GM12873 (cell line): Measurements from ENCODE around the gene GDNF.

Source experiments
- TF ChIP-seq, protein P1 (sequence below): IDR thresholded peaks from 2 replicates; pipeline ENCODE4 v1.5.1; 2012; ENCODE audit warnings: low read depth, mild to moderate bottlenecking, moderate library complexity, low read length, control low read depth; ENCODE audit not compliant: insufficient read depth; ENCODE audit errors: missing control alignments

GDNF gene

DNA sequence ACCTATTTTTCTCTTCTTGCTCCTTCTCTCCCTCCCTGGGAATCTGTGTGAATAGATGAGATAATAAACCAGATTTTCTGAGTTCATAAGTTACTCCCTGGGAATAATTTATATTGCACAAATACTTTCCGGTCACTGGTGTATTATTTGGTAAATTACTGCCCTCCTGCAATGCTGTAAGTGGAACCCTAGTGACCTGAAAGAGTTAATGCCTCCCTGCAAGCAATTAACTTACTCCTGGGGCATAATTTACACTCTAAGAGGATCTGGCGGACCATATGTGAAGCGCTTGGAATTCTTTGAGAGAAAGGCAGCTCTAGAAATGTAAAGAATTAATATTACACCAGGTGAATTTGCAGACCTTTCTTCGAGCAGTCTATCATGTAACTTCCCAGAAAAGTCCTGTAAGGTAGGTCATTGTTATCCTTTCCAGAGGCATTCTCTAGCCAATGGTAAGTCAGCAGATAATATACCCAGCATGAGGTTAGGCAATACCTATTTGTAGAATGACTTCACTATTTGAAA lies 7.0 kb upstream of the GDNF start:
- TF ChIP-seq, protein P1, sequence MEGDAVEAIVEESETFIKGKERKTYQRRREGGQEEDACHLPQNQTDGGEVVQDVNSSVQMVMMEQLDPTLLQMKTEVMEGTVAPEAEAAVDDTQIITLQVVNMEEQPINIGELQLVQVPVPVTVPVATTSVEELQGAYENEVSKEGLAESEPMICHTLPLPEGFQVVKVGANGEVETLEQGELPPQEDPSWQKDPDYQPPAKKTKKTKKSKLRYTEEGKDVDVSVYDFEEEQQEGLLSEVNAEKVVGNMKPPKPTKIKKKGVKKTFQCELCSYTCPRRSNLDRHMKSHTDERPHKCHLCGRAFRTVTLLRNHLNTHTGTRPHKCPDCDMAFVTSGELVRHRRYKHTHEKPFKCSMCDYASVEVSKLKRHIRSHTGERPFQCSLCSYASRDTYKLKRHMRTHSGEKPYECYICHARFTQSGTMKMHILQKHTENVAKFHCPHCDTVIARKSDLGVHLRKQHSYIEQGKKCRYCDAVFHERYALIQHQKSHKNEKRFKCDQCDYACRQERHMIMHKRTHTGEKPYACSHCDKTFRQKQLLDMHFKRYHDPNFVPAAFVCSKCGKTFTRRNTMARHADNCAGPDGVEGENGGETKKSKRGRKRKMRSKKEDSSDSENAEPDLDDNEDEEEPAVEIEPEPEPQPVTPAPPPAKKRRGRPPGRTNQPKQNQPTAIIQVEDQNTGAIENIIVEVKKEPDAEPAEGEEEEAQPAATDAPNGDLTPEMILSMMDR = no peak

DNA sequence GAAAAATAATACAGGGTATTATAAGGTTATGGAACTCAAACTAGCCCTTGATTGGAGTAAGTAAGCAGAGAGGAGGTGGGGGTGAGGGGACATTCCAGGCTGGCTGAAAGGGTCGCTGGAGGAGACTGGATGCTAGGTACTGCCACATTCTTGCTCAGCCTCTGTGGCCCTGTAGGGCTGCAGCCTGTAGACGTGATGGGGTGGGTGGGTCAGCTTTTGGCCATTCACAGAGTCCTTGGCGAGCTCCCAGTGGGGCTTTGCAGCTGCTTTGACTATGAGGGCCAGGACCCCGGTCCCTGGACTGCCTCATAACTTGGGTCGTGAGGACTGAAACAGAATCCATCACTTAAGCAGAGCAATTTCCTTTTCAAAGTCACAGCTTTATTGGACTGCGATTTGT lies 4.2 kb upstream of the GDNF start:
- TF ChIP-seq, protein P1 = no peak

DNA sequence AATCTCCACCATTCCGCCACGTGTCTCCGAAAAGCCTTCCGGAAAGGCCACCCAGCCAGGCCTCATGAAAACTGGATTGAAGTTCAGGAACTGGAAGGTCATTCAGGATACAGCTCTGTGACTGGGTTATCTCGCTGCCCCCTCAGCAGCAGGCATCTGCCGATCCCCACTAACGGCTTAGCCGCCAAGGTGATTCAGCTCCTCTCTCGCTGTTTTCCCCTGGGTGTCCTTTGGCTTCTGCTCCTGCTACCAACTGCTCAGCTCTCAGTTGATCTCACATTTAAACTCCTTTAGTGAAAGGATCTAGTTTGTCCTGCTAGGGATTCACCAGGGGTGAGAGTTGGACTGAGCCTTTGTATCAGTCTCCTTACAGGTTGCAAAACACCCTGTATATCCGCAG lies 2.2 kb upstream of the GDNF start:
- TF ChIP-seq, protein P1 = no peak

DNA sequence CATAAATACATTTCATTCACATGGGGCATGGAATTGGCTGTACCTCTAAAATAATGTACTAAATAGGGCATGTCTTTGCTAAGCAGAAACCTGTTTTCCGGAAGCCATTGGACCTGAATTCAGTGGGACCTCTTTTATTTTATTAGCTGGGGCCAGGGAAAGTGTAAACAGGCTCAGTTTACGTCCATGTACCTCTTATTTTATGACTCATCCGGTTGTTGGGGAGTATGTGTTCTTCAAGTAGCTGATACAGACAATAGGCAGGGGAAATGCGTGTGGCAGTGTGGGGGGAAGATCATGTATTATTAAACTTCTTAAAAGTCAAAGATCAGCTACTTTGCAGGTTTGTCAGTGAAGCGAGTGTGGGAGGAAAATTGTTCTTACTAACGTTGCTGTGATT lies 1.4 kb upstream of the GDNF start:
- TF ChIP-seq, protein P1 = no peak

DNA sequence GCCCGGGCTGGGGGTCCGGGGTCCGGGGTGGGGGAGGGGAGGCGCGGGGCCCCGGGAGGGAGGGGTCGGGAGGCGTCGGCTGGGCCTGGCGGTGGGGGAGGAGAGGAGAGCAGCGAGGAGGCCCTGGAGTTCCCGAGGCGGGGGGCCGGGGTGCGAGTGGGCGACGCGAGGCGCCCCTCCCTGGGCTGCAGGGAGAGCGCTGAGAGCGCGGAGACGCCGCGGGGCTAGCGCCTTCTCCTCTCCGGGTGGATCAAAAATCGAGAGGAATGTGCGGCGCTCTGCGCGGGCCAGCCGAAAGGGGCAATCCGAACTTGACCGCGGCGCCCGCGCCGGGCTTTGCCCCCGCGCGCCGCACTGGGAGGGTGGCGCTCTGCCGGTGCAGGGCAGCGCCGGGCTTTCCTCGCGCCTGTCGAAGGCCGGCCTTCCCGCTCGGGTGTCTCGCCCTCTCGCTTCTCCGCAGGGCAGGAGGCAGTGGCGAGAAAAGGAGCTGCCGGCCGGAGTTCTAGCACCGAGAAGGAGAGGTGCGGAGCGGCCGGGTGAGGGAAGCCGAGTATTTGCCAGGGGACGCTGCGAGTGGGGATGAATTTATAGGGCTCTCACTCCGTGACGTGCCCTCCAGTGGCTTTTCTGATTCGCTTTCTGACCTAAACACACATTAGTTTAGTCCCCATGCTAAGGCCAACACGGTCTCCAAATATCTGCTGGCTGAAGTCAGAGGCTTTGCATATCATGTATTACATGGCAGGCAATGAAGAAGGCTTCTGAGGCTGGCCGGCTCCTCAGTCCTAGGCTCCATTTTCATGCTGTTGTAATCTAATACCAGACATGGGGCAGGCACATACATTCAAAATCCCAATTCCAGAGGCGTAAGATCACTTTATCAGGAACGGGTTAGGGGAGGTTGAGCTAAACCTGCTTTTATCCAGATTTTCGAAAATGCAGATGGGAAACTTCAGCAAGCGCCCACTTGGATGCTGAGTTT lies 503 bp upstream of the GDNF start:
- TF ChIP-seq, protein P1 = no peak

DNA sequence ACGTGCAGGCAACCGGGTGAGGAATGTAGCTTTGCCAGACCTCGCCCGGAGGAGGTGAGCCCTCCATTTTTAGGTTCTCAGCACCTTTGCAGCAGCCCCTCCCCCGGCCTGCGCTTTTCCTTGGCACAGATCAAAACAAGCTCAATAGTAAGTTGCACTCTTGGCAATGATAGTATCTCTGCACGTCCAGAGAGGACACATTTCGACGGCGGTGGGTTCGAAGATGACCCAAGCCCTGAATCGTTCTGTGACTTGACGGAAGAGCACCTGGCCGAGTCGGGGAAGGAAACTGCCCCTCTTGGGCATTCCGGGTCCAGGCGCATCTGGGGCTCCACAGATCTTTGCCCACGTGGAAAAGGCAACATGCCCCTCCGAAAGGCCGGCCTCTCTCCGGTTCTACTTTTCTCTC lies 904 bp downstream of the GDNF start:
- TF ChIP-seq, protein P1 = no peak

DNA sequence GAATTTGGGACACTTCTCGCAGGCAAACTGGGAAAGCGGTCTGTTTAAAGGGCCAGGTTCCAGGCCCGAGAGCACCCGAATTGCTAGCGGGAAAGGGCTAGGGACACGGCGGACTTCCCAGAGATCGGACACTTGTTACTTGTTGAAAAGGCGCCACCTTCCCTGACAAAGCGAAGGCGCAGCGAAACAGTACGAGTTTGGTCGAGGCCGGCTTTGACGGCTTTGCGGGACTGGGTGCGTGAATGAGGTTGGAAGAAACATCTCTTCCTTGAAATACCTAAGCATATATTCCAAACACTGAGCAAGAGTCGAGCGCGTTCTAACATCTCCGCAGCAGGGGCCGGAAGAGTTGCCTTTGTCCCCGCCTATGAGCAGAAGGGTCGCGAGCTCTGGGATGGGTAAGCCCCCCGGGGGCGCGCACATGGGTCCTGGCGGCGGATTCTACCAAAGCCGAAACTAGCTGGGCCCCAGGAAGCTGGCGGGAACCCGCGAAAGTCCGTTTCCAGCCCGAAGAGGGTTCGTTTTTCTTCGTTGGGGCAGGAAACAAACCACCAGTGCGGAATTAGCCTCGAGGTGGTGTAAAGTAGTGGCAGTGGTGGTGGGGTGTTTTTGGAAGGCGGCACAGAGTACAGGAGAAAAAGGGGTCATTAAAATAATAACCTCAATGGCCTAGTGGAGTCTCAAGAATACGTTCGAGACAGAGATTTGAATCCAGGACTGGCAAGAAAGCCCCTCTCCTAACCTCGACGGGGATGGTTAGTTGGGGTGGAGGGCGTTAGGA lies 1.5 kb downstream of the GDNF start:
- TF ChIP-seq, protein P1 = peak; percentile 15
